Peyer's patch (tissue), 4 donors: Measurements from ENCODE around the gene CAMSAP1.

ENCODE experiments used
- CTCF ChIP-seq, 6 experiments: fragments of 450-650 bp in 4 of 6; fragments of 200-600 bp in 2 of 6; sonication (generic) in 1 of 6; IDR thresholded peaks; one replicate each; pipeline ENCODE4 v1.5.1; 2017 to 2019; ENCODE audit warnings: antibody characterized with exemption in 6 of 6, mild to moderate bottlenecking in 3 of 6, moderate library complexity in 1 of 6
- POLR2A ChIP-seq, 2 donors: fragments of 450-650 bp; IDR thresholded peaks; one replicate each; pipeline ENCODE4 v1.5.1; 2017; ENCODE audit warnings: antibody characterized with exemption in 2 of 2, mild to moderate bottlenecking in 2 of 2, moderate library complexity in 2 of 2

- TF ChIP-seq POLR2A (IDR thresholded peaks at IDR 0.05), result no peak
- TF ChIP-seq CTCF (IDR thresholded peaks at IDR 0.05), result no peak
Observed at GRCh38 chr9:135816651-135816970, 90.7 kb downstream of the CAMSAP1 start.
